Adrenal gland (tissue), 12 donors: ENCODE data around the gene TRIM60. TPM values are rescaled to one million over a fixed set of nuclear protein-coding genes. Genes with fewer than 3 reads are reported as not detected.

Source experiments
- DNase-seq, 7 donors: peaks; one replicate each; pipeline ENCODE4 v3.0.0-alpha.2; 2019 to 2020
- H3K27ac ChIP-seq, 5 donors: fragments of 200-600 bp; sonication (generic) in 4 of 5; 1 replicate in 3 of 5; 2 replicates in 2 of 5; pipeline versions ENCODE4 v1.5.1 to v1.8.0; 2016 to 2020; ENCODE audit warnings: mild to moderate bottlenecking in 1 of 5
- H3K27me3 ChIP-seq: fragments of 200-600 bp; 2 replicates; pipeline ENCODE4 v1.8.0; 2021
- H3K36me3 ChIP-seq, 2 donors: fragments of 200-600 bp; replicated peaks in 1 of 2; 1 replicate in 1 of 2; 2 replicates in 1 of 2; pipeline versions ENCODE4 v1.5.1 to v1.8.0; 2018 to 2022
- H3K4me1 ChIP-seq, 2 donors: fragments of 200-600 bp; replicated peaks in 1 of 2; 1 replicate in 1 of 2; 2 replicates in 1 of 2; pipeline versions ENCODE4 v1.5.1 to v1.8.0; 2018 to 2021
- H3K4me3 ChIP-seq, 4 donors: fragments of 200-600 bp; sonication (generic) in 3 of 4; one replicate each; pipeline ENCODE4 v1.5.1; 2016 to 2018
- H3K9me3 ChIP-seq, 3 donors: fragments of 200-600 bp; sonication (generic) in 1 of 3; replicated peaks in 1 of 3; 1 replicate in 2 of 3; 2 replicates in 1 of 3; pipeline versions ENCODE4 v1.5.1 to v1.8.0; 2016 to 2021
- POLR2A ChIP-seq, 2 donors: fragments of 450-650 bp; IDR thresholded peaks; one replicate each; pipeline ENCODE4 v1.6.1; 2017; ENCODE audit warnings: antibody characterized with exemption in 2 of 2, mild to moderate bottlenecking in 2 of 2, moderate library complexity in 1 of 2
- WGBS, 4 donors: extraction: QIAGEN DNeasy Blood & Tissue Kit in 2 of 4; methylation state at CpG; one replicate each; pipeline versions ENCODE4 v1.1.5 to v1.1.7; 2013 to 2017; 5-methylcytosine and 5-hydroxymethylcytosine counted together
- intact Hi-C, 2 donors: fragments of 100-400 bp; cut with DNase I; formaldehyde crosslinking; loops; one replicate each; pipeline versions ENCODE4 v1.14.1 to v1.15.0; 2022 to 2023
- polyA plus RNA-seq, 3 donors: library from polyadenylated mRNA; stranded (reverse); fragments of 200-250 nt in 2 of 3; fragments of 350-450 nt in 1 of 3; fragmentation: Illumina TruSeq in 1 of 3; extraction: RNeasy Lipid Tissue Mini Kit (QIAGEN cat#74804) in 1 of 3; gene quantifications; one replicate each; pipeline ENCODE4 v1.2.3, GENCODE V29; 2013 to 2014
- total RNA-seq, 9 donors: library from RNA; depleted of rRNA in 4 of 9; stranded (reverse); fragments of >200 nt in 4 of 9; fragments of 120-200 nt in 1 of 9; fragmentation: NEBNext Ultra II Directional in 1 of 9; extraction: Animal tissue kit (Norgen Biotek cat#: 25700) in 1 of 9; gene quantifications; one replicate each; pipeline versions ENCODE4 v1.1.0 to v1.2.4, GENCODE V29; 2013 to 2023
- TF ChIP-seq, protein P1 (sequence below), 6 experiments: fragments of 450-650 bp in 4 of 6; fragments of 200-600 bp in 2 of 6; sonication (generic) in 1 of 6; IDR thresholded peaks; 1 replicate in 5 of 6; 2 replicates in 1 of 6; pipeline versions ENCODE4 v1.5.1 to v1.8.0; 2016 to 2021; ENCODE audit warnings: antibody characterized with exemption in 6 of 6, mild to moderate bottlenecking in 2 of 6, moderate library complexity in 1 of 6
- donor health status: healthy with polysubstance abuse.
- donor health status: Bipolar disorder and iron deficiency.
- donor health status: DM: yes; HTN: yes; CAD: no.
- donor health status: DM: no; HTN: no; CAD: no.
- donor health status: DM: no; HTN: no; CAD: no.
- donor health status: DM: yes; HTN: yes; CAD: no.

The TRIM60 gene
- total and polyA plus RNA-seq, 12 donors, result not detected

DNA sequence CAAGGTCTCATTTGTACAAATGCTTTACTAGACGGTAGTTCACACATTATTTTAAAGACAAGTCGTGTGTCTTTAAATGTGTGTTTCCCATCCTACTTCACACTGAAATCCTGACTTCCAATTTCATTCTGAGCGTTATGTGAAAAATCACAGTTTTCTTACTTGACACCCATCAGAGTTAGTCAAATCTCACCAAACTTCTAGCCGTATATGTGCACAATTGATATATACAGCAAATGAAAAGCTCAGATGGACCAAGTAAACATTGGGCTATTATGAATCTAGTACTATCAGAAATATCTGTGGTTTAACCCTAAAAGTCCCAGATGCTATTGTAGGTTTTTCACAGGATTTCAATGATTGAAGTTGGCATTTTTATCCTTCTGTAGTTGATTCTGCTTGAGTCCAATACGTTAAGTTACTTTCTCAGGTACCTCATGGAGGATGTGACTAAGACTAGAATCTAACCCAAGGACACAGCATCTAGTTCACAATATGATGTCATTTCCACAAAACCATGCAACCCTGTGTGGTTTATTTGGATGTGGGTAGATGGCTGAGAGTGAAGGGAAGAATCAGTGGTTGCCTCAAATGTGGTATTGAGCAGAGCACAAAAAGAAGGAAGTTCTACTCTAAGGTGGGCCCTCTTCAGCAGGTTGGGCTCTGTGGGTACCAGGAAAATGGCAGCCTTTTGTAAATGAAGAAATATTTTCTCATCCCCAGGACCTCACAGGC is 22.1 kb upstream of the TRIM60 start:
- TF ChIP-seq, protein P1, sequence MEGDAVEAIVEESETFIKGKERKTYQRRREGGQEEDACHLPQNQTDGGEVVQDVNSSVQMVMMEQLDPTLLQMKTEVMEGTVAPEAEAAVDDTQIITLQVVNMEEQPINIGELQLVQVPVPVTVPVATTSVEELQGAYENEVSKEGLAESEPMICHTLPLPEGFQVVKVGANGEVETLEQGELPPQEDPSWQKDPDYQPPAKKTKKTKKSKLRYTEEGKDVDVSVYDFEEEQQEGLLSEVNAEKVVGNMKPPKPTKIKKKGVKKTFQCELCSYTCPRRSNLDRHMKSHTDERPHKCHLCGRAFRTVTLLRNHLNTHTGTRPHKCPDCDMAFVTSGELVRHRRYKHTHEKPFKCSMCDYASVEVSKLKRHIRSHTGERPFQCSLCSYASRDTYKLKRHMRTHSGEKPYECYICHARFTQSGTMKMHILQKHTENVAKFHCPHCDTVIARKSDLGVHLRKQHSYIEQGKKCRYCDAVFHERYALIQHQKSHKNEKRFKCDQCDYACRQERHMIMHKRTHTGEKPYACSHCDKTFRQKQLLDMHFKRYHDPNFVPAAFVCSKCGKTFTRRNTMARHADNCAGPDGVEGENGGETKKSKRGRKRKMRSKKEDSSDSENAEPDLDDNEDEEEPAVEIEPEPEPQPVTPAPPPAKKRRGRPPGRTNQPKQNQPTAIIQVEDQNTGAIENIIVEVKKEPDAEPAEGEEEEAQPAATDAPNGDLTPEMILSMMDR (IDR thresholded peaks at IDR 0.05), result no peak
- no peak for TF ChIP-seq POLR2A (IDR thresholded peaks at IDR 0.05)
- Histone ChIP-seq H3K36me3 (no peaks in the 10 kb centered on the region), H3K27me3 (peaks cover 10% of the 10 kb centered on the region), H3K4me3 (no peak overlapping the region), H3K9me3 (no peaks in the 10 kb centered on the region), H3K4me1 (no peaks in the 10 kb centered on the region), H3K27ac (no peak overlapping the region)
- WGBS, 4 donors, result 64 to 74% (median 70%) methylated on average over 5 of the region's 5 CpGs
- intact Hi-C loops, result no loop called here
- no peak for DNase-seq

GRCh38 chr4:165010487-165010886 is 21.3 kb upstream of the TRIM60 start:
- H3K9me3 ChIP-seq, result no peaks in the 10 kb centered on the region
- peaks cover 10% of the 10 kb centered on the region for H3K27me3 ChIP-seq
- WGBS, 4 donors, result 63 to 85% (median 70%) methylated on average over 2 of the region's 2 CpGs
- H3K4me1 ChIP-seq, result no peaks in the 10 kb centered on the region
- H3K4me3 ChIP-seq, result no peak overlapping the region
- DNase-seq, result no peak
- no peaks in the 10 kb centered on the region for H3K36me3 ChIP-seq
- TF ChIP-seq, protein P1 (IDR thresholded peaks at IDR 0.05), result no peak
- no peak for TF ChIP-seq POLR2A (IDR thresholded peaks at IDR 0.05)
- no peak overlapping the region for H3K27ac ChIP-seq
- intact Hi-C loops, result no loop called here

GRCh38 chr4:165010991-165011390 is 20.8 kb upstream of the TRIM60 start:
- H3K27ac ChIP-seq, result no peak overlapping the region
- H3K36me3 ChIP-seq, result no peaks in the 10 kb centered on the region

DNA sequence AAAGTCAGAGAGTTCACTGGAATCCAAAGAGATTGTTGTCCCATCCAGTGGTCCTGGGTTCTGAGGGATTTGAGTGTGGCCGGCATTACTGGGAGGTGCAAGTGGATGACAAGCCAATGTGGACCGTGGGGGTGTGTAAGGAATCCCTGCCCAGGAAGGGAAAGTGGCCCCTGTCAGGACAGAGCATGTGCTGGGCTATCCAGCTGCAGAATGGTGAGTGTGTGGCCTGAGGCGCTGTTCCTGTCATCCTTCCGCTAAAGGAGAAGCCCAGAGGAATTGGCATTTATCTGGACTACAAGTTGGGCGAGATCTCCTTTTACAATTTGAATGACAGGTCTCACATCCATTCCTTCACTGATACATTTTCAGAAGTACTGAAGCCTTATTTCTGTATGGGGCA is 20.4 kb upstream of the TRIM60 start:
- peaks cover 10% of the 10 kb centered on the region for H3K27me3 ChIP-seq
- H3K27ac ChIP-seq, result no peak overlapping the region
- no peak for DNase-seq
- intact Hi-C loops, result no loop called here
- no peaks in the 10 kb centered on the region for H3K4me1 ChIP-seq
- no peaks in the 10 kb centered on the region for H3K36me3 ChIP-seq
- WGBS, 4 donors, result 78 to 89% (median 84%) methylated on average over 2 to 5 of the region's 5 CpGs
- H3K4me3 ChIP-seq, result no peak overlapping the region
- H3K9me3 ChIP-seq, result no peaks in the 10 kb centered on the region
- TF ChIP-seq, protein P1 (IDR thresholded peaks at IDR 0.05), result no peak
- TF ChIP-seq POLR2A (IDR thresholded peaks at IDR 0.05), result no peak

More at GRCh38 chr4:165010991-165011390, 20.8 kb upstream of the TRIM60 start:
- TF ChIP-seq, protein P1 (IDR thresholded peaks at IDR 0.05), result no peak
- no peak for TF ChIP-seq POLR2A (IDR thresholded peaks at IDR 0.05)
- Histone ChIP-seq H3K27me3 (peaks cover 10% of the 10 kb centered on the region), H3K4me3 (no peak overlapping the region), H3K4me1 (no peaks in the 10 kb centered on the region), H3K9me3 (no peaks in the 10 kb centered on the region)
- 64 to 85% (median 74%) methylated on average over 8 of the region's 8 CpGs for WGBS, 4 donors
- DNase-seq, result no peak
- intact Hi-C loops, result no loop called here
